Urinary bladder (tissue), 4 donors: ENCODE data around the gene SMURF2. TPM values are rescaled to one million over a fixed set of nuclear protein-coding genes. Genes with fewer than 3 reads are reported as not detected.

Source experiments
- DNase-seq: peaks from one replicate; pipeline ENCODE4 v3.0.0-alpha.2; 2015; ENCODE audit errors: extremely low spot score
- H3K27ac ChIP-seq: one replicate; pipeline ENCODE4 v1.5.1; 2013; ENCODE audit warnings: low read depth, mild to moderate bottlenecking, moderate library complexity
- H3K36me3 ChIP-seq: one replicate; pipeline ENCODE4 v1.6.1; 2013; ENCODE audit warnings: mild to moderate bottlenecking, moderate library complexity; ENCODE audit not compliant: insufficient read depth
- H3K4me1 ChIP-seq: one replicate; pipeline ENCODE4 v1.6.1; 2013; ENCODE audit warnings: mild to moderate bottlenecking, moderate library complexity; ENCODE audit not compliant: insufficient read depth
- H3K4me3 ChIP-seq: one replicate; pipeline ENCODE4 v1.5.1; 2013; ENCODE audit warnings: low read depth, low read length
- WGBS: extraction: QIAGEN DNeasy Blood & Tissue Kit; methylation state at CpG from one replicate; pipeline ENCODE4 v1.1.7; 2013; 5-methylcytosine and 5-hydroxymethylcytosine counted together
- polyA plus RNA-seq: library from polyadenylated mRNA; stranded (reverse); fragments of 200-250 nt; gene quantifications from one replicate; pipeline ENCODE4 v1.2.3, GENCODE V29; 2013
- small RNA-seq: library from RNA; depleted of rRNA; stranded (forward); fragments of <200 nt; gene quantifications from one replicate; pipeline ENCODE3, GENCODE V24; 2014
- total RNA-seq: library from RNA; depleted of rRNA; stranded (reverse); fragments of >200 nt; gene quantifications from one replicate; pipeline ENCODE4 v1.2.3, GENCODE V29; 2014
- donor health status: healthy with polysubstance abuse.
- donor health status: healthy.

The SMURF2 gene
- total and polyA plus RNA-seq, 2 donors, result 11.2 to 91.1 TPM

GRCh38 chr17:64502809-64503208, 159.3 kb downstream of the SMURF2 start:
- DNase-seq, result no peak
- Histone ChIP-seq H3K4me3 (no peak overlapping the region), H3K36me3 (peaks cover 10% of the 10 kb centered on the region), H3K4me1 (no peaks in the 10 kb centered on the region), H3K27ac (no peak overlapping the region)
- WGBS, result 65% methylated on average over 2 of the region's 2 CpGs

GRCh38 chr17:64502021-64502420, 160.1 kb downstream of the SMURF2 start:
- 70% methylated on average over 3 of the region's 3 CpGs for WGBS
- Histone ChIP-seq H3K4me3 (no peak overlapping the region), H3K4me1 (no peaks in the 10 kb centered on the region), H3K36me3 (peaks cover 10% of the 10 kb centered on the region), H3K27ac (no peak overlapping the region)
- DNase-seq, result no peak

- no peaks in the 10 kb centered on the region for H3K4me1 ChIP-seq
- H3K27ac ChIP-seq, result no peak overlapping the region
- 81% methylated on average over 11 of the region's 11 CpGs for WGBS
- H3K4me3 ChIP-seq, result no peak overlapping the region
- no peak for DNase-seq
- H3K36me3 ChIP-seq, result peaks cover 10% of the 10 kb centered on the region
Measured at GRCh38 chr17:64500862-64501765, 161.0 kb downstream of the SMURF2 start.

DNA sequence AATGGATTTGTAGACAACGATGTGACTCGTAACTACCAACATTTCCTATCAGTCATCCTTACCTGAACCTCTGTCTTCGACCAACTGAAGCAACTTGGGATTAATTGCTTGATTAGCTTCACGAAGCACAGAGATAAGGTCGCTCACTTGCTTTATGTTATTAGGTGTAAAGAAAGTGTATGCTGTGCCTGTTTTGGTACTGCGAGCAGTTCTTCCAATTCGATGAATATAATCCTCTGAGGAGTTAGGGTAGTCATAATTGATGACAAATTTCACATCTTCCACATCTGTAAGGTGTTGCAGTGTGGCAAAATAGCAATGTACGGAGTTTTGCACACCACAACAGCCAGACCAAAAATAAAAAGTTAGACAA, 161.6 kb downstream of the SMURF2 start:
- Histone ChIP-seq H3K27ac (no peak overlapping the region), H3K4me1 (no peaks in the 10 kb centered on the region), H3K36me3 (peaks cover 10% of the 10 kb centered on the region), H3K4me3 (no peak overlapping the region)
- 87% methylated on average over 8 of the region's 8 CpGs for WGBS
- no peak for DNase-seq

DNA sequence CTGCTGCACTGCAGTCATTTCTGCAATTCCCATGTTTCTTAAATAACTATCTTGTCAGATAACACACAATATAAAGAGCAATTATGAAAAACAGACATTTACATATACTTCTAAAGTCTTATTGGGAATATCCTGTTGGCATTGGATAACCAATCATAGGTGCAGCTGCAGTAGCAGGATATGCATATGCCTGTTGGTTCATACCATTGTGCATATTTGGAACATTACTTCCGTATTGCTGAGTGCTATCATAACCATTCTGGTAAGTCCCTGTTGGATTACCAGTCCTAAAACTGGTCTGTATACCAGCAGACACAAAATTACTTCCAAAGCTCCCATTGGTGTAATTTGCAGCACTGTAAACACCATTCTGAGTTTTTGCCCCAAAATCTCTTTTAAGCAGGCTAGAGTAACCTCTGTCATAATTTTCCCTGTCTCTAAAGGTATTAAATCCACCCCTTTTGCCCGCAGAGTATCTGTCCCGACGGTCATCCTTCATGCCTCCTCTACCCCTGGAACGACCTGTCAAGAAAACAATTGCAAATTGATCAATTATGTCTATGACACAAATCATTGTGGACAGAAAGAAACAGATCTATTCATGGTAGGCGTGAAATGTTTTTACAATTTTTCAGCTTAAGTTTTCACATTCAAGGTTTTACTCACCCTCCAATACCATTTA, 162.2 kb downstream of the SMURF2 start:
- Histone ChIP-seq H3K4me1 (no peaks in the 10 kb centered on the region), H3K4me3 (no peak overlapping the region), H3K27ac (peak overlapping the region; percentile 5), H3K36me3 (peaks cover 10% of the 10 kb centered on the region)
- 78% methylated on average over 6 of the region's 6 CpGs for WGBS
- DNase-seq, result no peak

DNA sequence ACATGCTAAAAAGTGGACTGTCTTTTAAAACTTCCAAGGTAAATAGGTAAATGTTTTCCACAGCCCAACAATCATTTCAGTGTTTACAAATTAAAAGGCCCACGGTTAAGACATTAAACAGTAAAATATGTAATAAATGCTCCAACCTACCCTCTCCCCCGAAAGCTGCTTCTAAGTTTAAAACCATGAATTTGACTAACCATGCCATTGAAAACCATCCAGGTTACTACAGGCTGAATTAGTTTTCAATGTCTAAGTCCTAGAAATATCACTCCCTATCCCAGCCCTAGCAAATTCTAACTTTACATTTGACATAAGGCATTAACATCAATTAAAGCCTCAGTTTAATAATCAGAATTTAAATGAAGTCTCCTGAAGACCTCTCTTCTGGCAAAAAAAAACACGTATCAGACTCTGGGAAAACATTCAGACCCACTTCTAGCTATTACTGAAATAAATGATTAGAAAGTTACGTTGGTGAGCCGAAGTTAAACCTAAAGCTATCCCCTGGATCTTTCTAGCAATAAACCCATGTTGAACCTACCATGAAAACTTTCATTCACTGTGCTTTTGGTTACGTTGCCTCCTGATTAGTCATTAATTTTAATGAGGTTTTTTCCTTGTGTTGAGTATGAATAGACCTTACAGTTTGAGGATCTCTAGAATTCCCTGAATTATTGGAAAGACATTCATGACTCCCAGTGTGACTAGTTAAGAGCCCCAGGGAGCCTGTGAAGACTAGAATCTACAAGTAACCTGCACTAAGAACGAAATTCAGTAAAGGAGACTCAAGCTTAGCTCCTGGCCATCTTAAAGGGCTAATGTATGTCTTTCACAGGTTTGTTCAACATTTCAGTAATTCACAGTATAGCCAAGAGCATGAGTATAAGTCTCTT, 163.6 kb downstream of the SMURF2 start:
- no peak overlapping the region for H3K27ac ChIP-seq

DNA sequence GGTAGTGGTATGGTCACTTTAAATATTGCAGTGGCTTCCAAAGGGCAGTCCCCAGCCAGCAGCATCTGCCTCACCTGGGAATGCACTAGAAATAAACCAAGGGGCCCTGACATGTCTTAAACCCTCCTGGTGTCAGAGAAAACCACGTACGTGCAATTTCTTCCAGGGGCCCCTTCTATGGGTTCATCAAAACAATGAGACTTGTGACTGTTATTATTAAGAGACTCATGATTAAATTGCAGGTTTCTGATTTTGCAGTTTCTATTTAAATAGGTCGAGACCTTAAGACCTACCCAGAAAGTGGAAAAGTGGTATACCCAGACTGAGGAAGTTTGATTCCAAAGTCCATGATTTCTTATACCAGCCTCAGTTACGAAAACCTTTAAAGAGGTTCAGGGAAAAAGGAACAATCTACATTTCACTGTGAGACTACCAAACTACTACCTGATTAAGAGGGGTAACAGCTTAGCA, 164.5 kb downstream of the SMURF2 start:
- peak overlapping the region; percentile 67 for H3K27ac ChIP-seq
- 43% methylated on average over 4 of the region's 4 CpGs for WGBS
- no peak overlapping the region for H3K4me3 ChIP-seq
- H3K4me1 ChIP-seq, result no peaks in the 10 kb centered on the region
- no peak for DNase-seq
- peaks cover 10% of the 10 kb centered on the region for H3K36me3 ChIP-seq

More for the DNA sequence above, 163.6 kb downstream of the SMURF2 start:
- no peak for DNase-seq
- Histone ChIP-seq H3K4me3 (no peak overlapping the region), H3K36me3 (peaks cover 10% of the 10 kb centered on the region), H3K4me1 (no peaks in the 10 kb centered on the region)
- 64% methylated on average over 7 of the region's 7 CpGs for WGBS

GRCh38 chr17:64496786-64497564, 165.1 kb downstream of the SMURF2 start, which contains the start of gene POLG2:
TSS of gene POLG2 (minus strand) at chr17:64497054. CDS start at chr17:64496968, 86 bp downstream.
- Histone ChIP-seq H3K4me3 (peak within 1 kb of the TSS; percentile 61), H3K36me3 (peaks cover 8% of the 10 kb centered on the region), H3K27ac (peak within 1 kb of the TSS; percentile 67), H3K4me1 (no peaks in the 10 kb centered on the region)
- peak; percentile 84 for DNase-seq
- under 1% methylated on average over 50 of the region's 50 CpGs for WGBS

DNA sequence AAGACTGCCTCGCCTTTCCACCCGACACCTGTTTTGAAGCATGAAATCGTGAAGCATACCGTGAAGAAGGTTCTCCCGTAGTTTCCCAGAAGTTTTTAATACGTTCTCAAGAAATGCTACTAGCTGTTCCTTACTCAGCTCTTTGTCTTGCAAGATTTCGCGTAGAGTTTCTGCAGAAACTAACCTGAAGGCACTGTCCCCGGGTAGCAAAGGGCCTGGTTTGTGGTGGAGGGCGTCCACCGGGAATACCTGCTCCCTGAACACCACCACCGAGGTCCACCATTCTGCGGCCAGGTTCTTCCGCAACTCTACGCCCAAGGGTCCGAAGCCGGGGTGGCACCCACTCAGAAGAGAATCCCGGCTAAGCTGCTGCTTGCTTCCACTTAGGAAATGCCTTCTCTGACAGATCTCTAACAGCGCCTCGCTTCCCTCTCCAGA, 165.7 kb downstream of the SMURF2 start:
- no peak for DNase-seq
- Histone ChIP-seq H3K27ac (peak overlapping the region; percentile 53), H3K36me3 (peaks cover 6% of the 10 kb centered on the region), H3K4me3 (peak overlapping the region; percentile 61), H3K4me1 (no peaks in the 10 kb centered on the region)
- WGBS, result under 1% methylated on average over 20 of the region's 20 CpGs

Small RNAs within 50 kb of the gene (small RNA-seq; reads per million reads assigned to genes)
- not detected for gene AC009994.1

Other genes with a start within 250 kb of the SMURF2 start
- gene MILR1, start 213.2 kb downstream of the SMURF2 start, total RNA-seq, result 5.7 TPM
- gene MILR1, start 213.2 kb downstream of the SMURF2 start, polyA plus RNA-seq, result 2.9 TPM
- 18.4 TPM for gene POLG2, start 165.3 kb downstream of the SMURF2 start, total RNA-seq
- 7.1 TPM for gene POLG2, start 165.3 kb downstream of the SMURF2 start, polyA plus RNA-seq
- 386 TPM for gene DDX5, start 156.0 kb downstream of the SMURF2 start, total RNA-seq
- gene DDX5, start 156.0 kb downstream of the SMURF2 start, polyA plus RNA-seq, result 704 TPM
- 105 TPM for gene CEP95, start 155.3 kb downstream of the SMURF2 start, total RNA-seq
- 26.7 TPM for gene CEP95, start 155.3 kb downstream of the SMURF2 start, polyA plus RNA-seq